HG02678 (cell line): ENCODE data around the gene SLC22A15.
"Not testable (repeated sequence)": the region's sequence is repeated elsewhere in the genome, so short reads cannot be mapped to it uniquely, and the experiment has no call there.

Experiments
- ATAC-seq: cut with Tn5 transposase; IDR thresholded peaks from one replicate; pipeline ENCODE4 v1.9.1; 2021; ENCODE audit warnings: mild to moderate bottlenecking, moderate library complexity; ENCODE audit not compliant: unreplicated experiment

SLC22A15 gene

DNA sequence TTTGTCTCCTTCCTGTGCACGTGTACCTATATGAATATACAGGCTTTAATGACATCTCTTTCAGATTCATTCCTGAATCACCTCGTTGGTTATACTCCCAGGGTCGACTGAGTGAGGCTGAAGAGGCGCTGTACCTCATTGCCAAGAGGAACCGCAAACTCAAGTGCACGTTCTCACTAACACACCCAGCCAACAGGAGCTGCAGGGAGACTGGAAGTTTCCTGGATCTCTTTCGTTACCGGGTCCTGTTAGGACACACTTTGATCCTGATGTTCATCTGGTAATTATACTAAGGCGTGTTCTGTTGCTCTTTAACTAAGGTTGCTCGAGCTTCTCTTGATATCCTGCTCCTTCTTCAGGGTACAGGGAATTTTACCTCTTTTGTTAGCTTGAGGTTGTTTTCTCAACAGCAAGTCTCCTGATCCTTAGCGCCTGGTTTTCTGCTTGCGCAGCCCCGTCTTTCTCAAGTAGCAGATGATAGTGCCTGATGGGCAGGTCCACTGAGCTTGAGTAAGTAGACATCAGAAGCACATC, 55.1 kb downstream of the SLC22A15 start:
- ATAC-seq: no peak

DNA sequence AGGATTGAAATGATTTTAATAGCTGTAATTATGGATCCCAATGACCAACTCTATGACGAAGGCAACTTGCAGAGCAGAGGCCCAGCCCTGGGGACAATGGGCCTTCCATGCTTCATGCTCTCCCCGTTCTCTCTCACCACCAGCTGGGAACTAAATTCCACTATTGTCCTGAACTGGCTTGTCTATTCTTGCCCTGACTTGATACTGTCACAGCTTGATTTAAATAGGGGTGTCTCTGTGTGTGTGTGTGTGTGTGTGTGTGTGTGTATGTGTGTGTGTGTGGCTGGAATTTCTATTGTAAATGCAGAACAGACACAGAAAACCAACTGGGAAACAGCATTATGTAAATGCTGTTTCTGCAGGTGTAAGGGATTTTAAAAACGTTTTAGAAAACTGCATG, 57.0 kb downstream of the SLC22A15 start:
- no peak for ATAC-seq

DNA sequence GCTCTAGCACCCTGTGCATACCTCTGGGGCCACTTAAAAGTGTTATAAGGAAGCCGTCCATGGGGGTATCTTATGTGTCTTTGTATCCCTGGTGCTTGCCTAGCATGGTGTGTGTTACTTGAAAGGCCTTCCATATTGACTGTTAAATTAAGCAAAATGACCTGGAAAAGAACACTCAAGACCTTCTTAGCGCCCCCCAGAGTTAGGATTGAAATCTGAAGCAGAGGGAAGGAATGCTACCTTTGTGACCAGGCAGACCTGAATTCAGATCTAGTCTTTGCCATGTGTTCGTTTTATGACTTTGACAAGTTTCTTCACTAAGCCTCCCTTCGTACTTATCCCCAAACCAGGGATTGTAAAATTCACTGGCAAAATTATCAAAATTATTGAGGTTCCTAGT, 59.9 kb downstream of the SLC22A15 start:
- no peak for ATAC-seq

DNA sequence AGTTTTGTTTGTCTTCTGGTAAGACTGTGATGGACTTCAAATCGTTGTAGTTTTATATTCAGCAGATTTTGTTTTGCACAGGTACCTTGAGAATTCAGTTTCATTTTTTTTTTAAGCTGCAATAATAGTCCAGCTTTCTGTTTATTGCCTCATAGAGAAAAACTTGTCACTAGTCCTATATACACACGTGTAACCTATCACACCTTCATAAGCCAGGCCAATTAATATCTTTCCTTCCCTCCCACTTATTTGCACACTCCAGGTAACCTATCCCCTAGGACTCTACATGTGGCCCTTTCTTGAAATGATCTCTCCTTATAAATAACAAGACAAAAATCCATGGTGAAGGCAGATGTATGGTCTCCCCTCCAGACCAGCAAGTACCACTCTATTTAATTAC, 62.4 kb downstream of the SLC22A15 start:
- ATAC-seq: no peak

DNA sequence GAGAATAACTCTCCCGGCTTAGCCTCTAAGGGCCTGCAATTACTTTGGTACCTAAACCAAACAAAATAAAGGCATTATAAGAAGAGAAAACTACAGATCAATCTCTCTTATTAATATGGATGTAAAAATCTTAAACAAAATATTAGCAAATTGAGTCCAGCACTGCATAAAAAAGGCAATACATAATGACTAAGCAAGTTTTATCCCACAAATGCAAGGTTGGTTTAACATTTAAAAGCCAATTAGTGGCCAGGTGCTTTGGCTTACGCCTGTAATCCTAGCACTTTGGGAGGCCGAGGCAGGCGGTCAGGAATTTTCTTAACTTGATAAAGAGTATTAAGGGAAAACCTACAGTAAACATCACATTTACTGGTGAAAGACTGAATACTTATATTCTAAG, 67.8 kb downstream of the SLC22A15 start:
- no peak for ATAC-seq

DNA sequence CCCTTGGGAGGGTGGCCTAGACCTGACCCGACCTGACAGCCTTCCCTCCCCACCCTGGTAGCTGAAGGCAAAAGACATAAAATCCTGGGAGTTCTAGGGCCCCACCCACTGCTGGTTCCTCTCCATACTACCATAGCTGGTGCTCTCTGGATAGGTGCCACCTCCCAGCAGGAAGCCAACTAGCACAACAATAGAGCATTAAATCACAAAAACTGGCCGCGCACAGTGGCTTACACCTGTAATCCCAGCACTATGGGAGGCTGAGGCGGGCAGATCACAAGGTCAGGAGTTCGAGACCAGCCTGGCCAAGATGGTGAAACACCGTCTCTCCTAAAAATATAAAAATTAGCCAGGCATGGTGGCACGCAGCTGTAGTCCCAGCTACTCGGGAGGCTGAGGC, 70.6 kb downstream of the SLC22A15 start:
- not testable (repeated sequence) for ATAC-seq

DNA sequence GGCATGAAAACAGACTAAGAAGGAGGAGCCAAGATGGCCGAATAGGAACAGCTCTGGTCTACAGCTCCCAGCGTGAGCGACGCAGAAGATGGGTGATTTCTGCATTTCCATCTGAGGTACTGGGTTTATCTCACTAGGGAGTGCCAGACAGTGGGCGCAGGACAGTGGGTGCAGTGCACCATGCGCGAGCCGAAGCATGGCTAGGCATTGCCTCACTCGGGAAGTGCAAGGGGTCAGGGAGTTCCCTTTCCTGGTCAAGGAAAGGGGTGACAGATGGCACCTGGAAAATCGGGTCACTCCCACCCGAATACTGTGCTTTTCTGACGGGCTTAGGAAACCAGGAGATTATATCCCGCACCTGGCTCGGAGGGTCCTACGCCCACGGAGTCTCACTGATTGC, 75.6 kb downstream of the SLC22A15 start:
- ATAC-seq: not testable (repeated sequence)

DNA sequence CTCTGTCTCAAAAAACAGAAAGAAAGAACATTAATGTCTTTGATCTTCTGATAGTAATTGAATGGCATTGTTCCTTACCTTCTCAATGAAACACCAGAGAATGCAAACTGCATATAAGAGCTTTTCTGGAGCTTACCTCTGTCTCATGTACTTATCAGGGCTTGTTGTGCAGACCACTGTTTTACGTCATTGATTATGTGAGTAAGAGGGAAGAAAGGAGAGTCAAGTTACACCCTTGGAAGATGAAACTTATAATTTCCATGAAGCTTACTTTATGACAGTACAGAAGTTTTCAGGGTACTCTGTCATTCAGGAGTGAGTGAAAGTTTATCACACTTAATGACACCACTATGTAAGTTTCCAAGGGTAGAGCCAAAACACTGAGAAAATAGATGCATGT, 85.9 kb downstream of the SLC22A15 start:
- no peak for ATAC-seq

DNA sequence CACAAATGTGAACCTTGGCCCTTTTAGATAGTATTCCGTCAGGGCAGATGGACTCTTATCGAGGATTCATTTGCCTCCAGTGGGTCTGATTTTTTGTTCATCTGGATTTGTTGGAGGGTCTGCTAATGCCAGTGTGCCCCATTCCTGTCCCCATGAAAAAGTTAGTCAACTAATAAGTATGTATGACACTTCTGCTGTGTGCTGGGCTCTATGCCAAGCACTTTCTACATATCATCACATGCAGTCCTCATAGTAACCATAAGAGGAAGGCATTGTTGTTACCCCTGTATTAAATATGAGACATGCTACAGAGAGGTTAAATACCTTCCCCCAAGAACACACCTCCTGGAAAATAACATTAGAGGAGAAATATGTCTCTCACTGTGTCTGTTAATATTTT, 88.3 kb downstream of the SLC22A15 start:
- no peak for ATAC-seq

DNA sequence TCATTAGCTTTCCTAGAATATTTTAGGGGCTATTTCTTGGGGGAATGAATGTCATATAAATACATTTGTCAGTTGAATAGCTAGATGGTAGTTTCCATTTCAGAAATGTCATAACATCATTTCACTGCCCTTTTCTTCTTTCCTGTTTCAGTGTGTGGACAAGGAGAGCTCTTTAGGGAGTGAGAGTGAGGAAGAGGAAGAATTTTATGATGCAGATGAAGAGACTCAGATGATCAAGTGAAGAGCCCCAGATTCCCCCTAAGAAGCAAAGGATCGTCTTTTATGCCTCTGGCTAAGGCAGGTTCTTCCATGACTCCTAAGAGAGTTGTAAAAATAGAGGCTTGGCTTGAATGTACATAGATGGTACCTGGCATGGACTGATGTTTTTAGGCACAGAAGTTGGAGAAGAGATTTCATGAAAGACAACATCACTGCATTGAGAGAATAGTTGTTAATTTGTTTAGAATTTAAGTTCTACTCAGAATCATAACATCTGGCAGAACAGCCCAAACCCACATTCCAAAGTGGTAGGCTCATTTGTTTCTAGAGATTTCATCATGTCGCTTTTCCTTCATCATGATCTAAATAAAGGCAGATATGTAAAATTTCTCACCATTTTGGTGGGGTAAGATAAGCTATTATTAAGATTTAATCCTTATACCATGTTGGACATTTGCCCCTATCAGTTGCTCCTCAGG, 90.7 kb downstream of the SLC22A15 start:
- ATAC-seq: no peak

DNA sequence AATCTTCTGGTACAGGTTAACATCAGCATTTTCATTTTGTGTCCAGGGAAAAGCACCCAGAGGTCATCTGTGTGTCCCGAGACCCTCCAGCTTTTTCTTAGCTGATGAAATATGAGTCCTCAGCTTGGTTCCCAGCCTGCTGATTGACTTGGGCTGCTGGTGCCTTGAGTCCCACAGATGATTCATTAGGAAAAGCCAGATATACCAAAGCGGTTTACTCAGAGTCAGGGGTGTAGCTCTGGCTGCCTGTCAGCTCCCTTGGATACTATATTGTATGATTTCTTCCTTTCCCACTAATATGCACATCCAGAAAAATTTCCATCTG, 91.2 kb downstream of the SLC22A15 start:
- no peak for ATAC-seq

DNA sequence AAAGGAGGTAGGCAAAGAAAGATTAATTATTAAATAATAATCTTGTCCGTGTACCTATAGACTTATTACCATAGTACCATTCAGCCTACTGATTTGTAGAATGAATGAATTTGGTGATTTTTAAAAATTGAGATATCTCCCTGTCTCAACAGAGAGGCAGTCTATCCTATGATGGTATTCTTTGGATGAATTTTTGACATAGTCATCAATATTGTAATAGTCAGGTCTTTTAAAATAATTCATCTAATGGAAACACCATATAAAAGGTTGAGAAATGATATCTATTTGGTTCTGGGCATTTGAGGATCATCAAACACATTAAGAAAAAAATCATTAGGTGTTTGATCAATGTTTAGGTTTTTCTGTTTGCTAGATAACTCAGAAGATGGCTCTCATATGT, 99.3 kb downstream of the SLC22A15 start:
- no peak for ATAC-seq

DNA sequence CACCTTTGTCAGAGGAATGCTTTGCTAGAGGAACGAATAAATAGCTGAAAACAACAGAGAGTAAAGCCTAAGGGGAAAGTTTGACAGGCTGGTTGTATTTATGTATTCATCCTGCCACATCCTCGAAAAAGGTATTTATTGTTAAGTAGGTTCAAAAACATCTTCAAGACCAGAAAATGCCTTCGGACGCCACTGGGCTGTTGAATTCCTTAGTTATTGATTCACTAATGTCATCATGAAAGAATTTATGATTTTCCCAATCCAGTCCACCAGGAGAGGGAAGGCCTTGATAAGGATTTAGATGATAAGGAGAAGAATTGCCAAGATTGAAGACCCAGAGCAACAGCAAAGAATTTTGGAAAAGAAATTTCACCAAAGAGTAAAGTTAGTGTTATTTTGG, 99.7 kb downstream of the SLC22A15 start:
- ATAC-seq: no peak

DNA sequence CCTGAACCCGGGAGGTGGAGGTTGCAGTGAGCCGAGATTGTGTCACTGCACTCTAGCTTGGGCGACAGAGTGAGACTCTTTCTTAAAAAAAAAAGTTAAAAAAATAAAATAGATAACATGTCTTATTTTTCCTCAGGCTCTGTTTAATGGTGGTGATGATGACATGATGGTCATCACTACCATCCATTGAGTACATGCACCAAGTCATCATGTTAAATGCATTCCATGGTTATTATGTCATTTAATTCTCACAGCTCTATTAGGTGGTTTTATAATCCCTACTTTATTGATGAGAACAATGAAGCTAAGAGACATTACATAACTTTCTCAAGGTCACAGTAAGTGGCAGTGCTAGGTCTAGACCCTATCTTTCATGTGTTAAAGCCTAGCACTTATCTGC, 100.5 kb downstream of the SLC22A15 start:
- no peak for ATAC-seq

DNA sequence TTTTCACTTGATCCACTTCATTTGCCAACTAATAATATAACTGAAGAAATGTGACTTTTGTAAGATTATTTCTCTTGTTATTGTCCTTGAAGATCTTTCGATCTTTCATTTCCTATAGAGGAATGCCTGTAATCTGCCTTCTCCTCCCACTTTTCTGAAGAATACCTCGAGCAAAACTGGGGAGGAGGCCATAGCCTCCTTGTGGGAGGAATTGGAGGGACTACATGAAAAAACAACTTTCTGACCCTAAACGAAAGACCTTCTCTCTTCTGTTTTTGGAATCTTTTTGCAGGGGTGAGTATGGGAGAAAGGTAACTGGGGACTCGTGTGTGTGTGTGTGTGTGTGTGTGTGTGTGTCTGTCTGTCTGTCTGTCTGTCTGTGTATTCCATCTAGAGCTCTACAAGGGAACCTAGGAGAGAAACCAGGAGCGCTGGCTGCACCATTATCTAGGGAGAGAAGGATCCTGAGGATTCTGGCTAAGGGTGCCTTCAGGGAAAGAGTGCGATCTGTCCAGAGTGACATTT, 102.4 kb downstream of the SLC22A15 start:
- ATAC-seq: no peak

DNA sequence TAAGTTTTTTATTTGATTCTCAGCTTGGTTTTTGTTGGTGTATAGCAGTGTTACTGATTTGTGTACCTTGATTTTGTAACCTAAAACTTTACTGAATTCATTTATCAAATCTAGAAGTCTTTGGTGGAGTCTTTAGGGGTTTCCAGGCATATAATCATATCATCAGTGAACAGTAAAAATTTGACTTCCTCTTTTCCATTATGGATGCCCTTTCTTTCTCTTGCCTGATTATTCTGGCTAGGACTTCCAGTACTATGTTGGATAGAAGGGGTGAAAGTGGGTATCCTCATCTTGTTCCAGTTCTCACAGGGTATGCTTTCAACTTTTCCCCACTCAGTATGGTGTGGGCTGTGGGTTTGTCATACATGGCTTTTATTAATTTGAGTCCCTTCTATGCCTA, 111.3 kb downstream of the SLC22A15 start:
- ATAC-seq: no peak

DNA sequence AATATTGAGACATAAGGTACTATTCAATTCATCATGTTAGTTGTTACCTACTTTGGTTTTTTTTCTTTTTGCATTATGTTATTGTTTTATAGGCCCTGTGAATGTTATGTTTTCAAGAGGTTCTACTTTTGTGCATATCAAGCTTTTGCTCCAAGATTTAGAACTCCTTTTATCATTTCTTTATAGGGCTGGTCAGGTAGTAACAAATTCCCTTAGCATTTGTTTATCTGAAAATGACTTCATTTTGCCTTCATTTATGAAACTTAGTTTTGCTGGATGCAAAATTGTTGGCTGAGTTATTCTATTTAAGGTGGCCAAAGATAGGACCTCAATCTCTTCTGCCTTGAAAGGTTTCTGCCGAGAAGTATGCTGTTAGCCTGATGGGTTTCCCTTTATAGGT, 113.6 kb downstream of the SLC22A15 start:
- no peak for ATAC-seq

DNA sequence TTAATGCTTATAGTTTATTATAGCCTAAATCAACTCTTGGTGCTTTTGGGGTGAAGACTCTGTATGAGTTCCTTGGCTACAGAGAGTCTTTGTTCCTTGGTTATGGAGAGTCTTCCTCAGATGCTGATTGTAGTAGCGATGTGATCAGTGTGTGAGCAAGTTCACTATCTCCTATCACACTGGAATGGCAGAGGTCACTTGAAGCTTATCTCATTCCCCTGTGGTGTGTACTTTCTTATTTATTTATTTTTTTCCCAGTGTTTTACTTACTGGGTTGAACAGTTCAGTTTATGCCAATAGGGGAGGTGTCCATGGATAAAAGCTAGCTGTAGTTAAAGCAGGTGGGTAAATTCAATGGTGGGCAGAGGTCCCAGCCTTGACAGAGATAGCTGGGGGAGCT, 114.8 kb downstream of the SLC22A15 start:
- ATAC-seq: no peak

DNA sequence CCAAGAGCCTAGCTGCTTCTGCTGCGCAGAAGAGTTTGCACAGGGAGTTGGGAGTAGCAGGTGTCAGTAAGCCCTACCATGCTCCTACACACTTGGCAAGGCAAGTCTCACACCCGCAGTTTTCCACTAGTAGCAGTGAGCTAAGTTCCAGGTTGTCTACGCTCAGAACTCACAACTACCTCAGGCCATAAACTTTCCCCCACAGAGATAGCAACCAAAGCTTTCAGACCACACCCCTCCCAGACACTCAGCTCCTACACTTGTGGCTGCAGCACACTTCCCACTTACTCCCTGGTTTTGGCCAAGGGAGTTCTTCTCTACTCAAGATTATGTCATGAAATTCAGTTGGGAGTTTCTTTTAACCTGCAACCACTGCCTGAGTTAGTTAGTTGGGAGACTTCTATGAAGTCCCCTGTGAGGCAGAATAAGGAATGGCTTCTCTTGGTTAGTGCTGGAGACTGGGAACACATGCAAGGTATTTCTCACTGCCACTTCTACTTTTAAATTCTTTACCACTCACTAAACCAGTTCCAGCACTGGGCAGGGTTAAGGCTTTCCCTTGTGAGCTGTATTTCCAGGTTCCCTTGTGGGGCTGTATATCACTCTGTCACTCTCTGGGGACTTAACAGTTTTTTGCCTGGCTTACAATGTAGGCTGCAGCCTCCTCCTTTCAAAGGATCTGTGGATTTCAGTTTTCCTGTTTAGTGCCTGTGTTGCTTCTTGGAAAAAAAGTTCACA, 116.6 kb downstream of the SLC22A15 start:
- no peak for ATAC-seq

DNA sequence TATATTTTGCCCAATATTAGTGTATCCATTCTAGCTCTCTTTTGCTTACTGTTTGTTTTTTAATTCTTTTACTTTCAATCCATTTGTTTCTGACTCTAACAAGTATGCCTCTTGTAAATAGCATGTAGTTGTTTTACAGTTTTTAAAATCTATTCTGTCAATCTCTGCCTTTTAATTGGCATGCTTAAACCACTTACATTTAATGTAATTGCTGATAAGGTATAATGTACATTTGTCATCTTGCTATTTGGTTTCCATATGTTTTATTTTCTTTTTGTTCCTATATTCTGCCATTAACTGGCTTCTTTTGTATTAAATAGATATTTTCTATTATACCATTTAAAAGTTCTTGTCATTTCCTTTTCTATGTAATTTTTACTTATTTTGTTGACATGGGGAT, 118.7 kb downstream of the SLC22A15 start:
- no peak for ATAC-seq

DNA sequence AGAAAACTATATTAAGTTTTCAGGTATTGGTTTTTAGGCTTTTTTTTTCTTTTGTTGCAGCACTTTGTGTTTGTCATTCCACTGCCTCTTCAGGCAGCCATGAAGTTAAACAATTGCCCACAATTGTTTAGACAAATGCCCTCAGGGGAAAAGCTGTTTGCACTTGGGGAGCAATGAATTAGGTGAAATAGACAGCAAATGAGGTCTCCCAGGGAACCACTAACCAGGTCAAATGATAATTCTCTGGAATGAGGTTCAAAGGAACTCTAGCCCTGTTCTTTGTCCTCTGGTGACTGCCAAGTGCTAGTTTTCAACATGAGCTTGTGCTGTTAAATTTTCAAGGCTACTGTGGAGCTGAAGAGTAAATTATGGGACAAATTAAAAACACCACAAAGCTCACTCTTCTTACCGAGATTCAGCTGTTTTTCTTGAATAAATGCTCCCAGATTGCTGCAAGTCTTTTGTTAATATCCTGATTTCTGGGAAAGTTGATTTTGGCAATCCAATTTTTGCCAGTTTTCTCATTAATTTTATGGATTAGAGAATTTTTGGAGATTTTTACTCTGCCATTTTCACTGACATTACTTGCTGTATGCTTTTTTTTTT, 119.8 kb downstream of the SLC22A15 start:
- ATAC-seq: no peak

DNA sequence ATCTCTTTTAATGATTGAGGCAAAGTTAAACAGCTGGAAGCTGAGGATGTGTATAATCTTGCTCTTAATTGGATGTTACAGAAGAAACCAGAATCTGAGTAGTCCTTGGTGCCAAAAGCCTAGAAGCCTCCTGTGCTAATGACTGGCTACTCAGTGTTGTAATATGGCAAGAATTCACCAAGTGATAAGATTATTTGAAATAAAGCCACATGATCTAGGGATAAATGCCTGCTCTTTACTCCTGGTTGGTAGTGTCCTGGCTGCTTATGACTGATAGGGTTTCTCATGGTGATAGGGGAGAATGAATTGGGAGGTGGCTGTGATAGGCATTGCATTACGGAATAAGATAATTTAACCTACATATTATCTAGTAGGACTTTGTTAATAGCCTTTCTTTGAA, 121.3 kb downstream of the SLC22A15 start:
- no peak for ATAC-seq
